HG02970 (cell line): ENCODE data around the gene CFB.
"Not testable (repeated sequence)": the region's sequence is repeated elsewhere in the genome, so short reads cannot be mapped to it uniquely, and the experiment has no call there.

Source experiments
- ATAC-seq: cut with Tn5 transposase; IDR thresholded peaks from one replicate; pipeline ENCODE4 v1.9.1; 2021; ENCODE audit warnings: mild to moderate bottlenecking, moderate library complexity, moderate number of reproducible peaks; ENCODE audit not compliant: unreplicated experiment, low FRiP score

CFB gene

GRCh38 chr6:31911826-31912585 is 33.9 kb upstream of the CFB start:
- ATAC-seq = no peak

GRCh38 chr6:31915351-31915750 is 30.5 kb upstream of the CFB start:
- ATAC-seq = no peak

GRCh38 chr6:31915756-31916155 is 30.1 kb upstream of the CFB start:
- ATAC-seq = no peak

GRCh38 chr6:31918069-31918720 is 27.7 kb upstream of the CFB start:
- ATAC-seq = no peak

- ATAC-seq = no peak
Measured at GRCh38 chr6:31919624-31920303, 26.1 kb upstream of the CFB start.

GRCh38 chr6:31920811-31921210 is 25.1 kb upstream of the CFB start:
- no peak for ATAC-seq

GRCh38 chr6:31922942-31923341 is 23.0 kb upstream of the CFB start:
- no peak for ATAC-seq

- no peak for ATAC-seq
Measured at GRCh38 chr6:31927242-31927862, 18.5 kb upstream of the CFB start, which contains the start of gene C2. TSS of gene C2 (plus strand) at chr6:31927717. CDS start at chr6:31927753, 36 bp downstream.

- ATAC-seq = no peak
Measured at GRCh38 chr6:31927863-31928671, 17.8 kb upstream of the CFB start.

- no peak for ATAC-seq
Measured at GRCh38 chr6:31928672-31928939, 17.3 kb upstream of the CFB start.

GRCh38 chr6:31930962-31931361 is 14.9 kb upstream of the CFB start:
- ATAC-seq = no peak

- ATAC-seq = not testable (repeated sequence)
Measured at GRCh38 chr6:31932137-31932536, 13.8 kb upstream of the CFB start.

- ATAC-seq = no peak
Measured at GRCh38 chr6:31933537-31933936, 12.4 kb upstream of the CFB start.

GRCh38 chr6:31935021-31935420 is 10.9 kb upstream of the CFB start:
- ATAC-seq = no peak

GRCh38 chr6:31935823-31936222 is 10.1 kb upstream of the CFB start:
- ATAC-seq = no peak

- no peak for ATAC-seq
Measured at GRCh38 chr6:31940256-31940664, 5.6 kb upstream of the CFB start.

GRCh38 chr6:31943742-31944141 is 2.2 kb upstream of the CFB start:
- no peak for ATAC-seq

GRCh38 chr6:31945154-31945506 is 765 bp upstream of the CFB start:
- ATAC-seq = no peak

GRCh38 chr6:31946370-31946885 is 533 bp downstream of the CFB start:
- no peak for ATAC-seq

GRCh38 chr6:31947070-31947675 is 1.3 kb downstream of the CFB start:
- no peak for ATAC-seq
